ENCODE data around the gene VSTM2L. TPM values are rescaled to one million over a fixed set of nuclear protein-coding genes. Genes with fewer than 3 reads are reported as not detected.

Gene VSTM2L
- total and polyA plus RNA-seq, 2 experiments from 2014 or later = 4.1 to 9.2 TPM

GRCh38 chr20:37981568-37981967, 78.6 kb downstream of the VSTM2L start:
- TF ChIP-seq EZH2 (IDR thresholded peaks at IDR 0.05; ENCODE audit: insufficient read depth, poor library complexity, severe bottlenecking) (no peak), EZH2phosphoT487 (IDR thresholded peaks at IDR 0.05; ENCODE audit: insufficient read depth, low read depth) (no peak)
- no peak overlapping the region for H3K4me3 ChIP-seq
- H3K9ac ChIP-seq = no peak overlapping the region
- in situ Hi-C loops (cut with MboI) = loop anchor here (25.0 kb wide), 1 partner anchor 719 kb away; the partner anchor contains the start of gene GHRH
- DNase-seq = no peak
- WGBS, 2 experiments (ENCODE audit: low coverage in 1 of 2, low lambda C conversion rate in 2 of 2, missing lambda C conversion rate in 2 of 2) = 98 to 99% methylated on average over 8 of the region's 8 CpGs
- H3K27ac ChIP-seq = no peak overlapping the region
- no peaks in the 10 kb centered on the region for H3K36me3 ChIP-seq (ENCODE audit: low read depth)
- no peaks in the 10 kb centered on the region for H3F3A ChIP-seq (ENCODE audit: insufficient read depth)
- H3K4me1 ChIP-seq (ENCODE audit: insufficient read depth) = no peaks in the 10 kb centered on the region
- H2AFZ ChIP-seq = no peak overlapping the region
- no peaks in the 10 kb centered on the region for H3K27me3 ChIP-seq (replicated peaks; ENCODE audit: insufficient read depth)
- no peaks in the 10 kb centered on the region for H3K9me3 ChIP-seq (ENCODE audit: low read depth)
- no peaks in the 10 kb centered on the region for H4K20me1 ChIP-seq (ENCODE audit: insufficient read depth)
- H3K4me2 ChIP-seq (ENCODE audit: unreplicated experiment) = no peak overlapping the region
- no peaks in the 10 kb centered on the region for H3K79me2 ChIP-seq (ENCODE audit: insufficient read depth)
- H3K9me2 ChIP-seq (ENCODE audit: insufficient read depth) = no peaks in the 10 kb centered on the region

- Histone ChIP-seq H3K9me2 (ENCODE audit: insufficient read depth) (no peaks in the 10 kb centered on the region), H3K27me3 (replicated peaks; ENCODE audit: insufficient read depth) (no peaks in the 10 kb centered on the region), H3K4me1 (ENCODE audit: insufficient read depth) (no peaks in the 10 kb centered on the region), H3K4me2 (ENCODE audit: unreplicated experiment) (no peak overlapping the region), H4K20me1 (ENCODE audit: insufficient read depth) (no peaks in the 10 kb centered on the region), H3K9ac (no peak overlapping the region), H3K27ac (no peak overlapping the region), H3K4me3 (no peak overlapping the region), H3K9me3 (ENCODE audit: low read depth) (no peaks in the 10 kb centered on the region), H3K79me2 (ENCODE audit: insufficient read depth) (no peaks in the 10 kb centered on the region), H3K36me3 (ENCODE audit: low read depth) (no peaks in the 10 kb centered on the region), H3F3A (ENCODE audit: insufficient read depth) (no peaks in the 10 kb centered on the region), H2AFZ (no peak overlapping the region)
- TF ChIP-seq EZH2phosphoT487 (IDR thresholded peaks at IDR 0.05; ENCODE audit: insufficient read depth, low read depth) (no peak), EZH2 (IDR thresholded peaks at IDR 0.05; ENCODE audit: insufficient read depth, poor library complexity, severe bottlenecking) (no peak)
- in situ Hi-C loops (cut with MboI) = loop anchor here (25.0 kb wide), 1 partner anchor 721 kb away; the partner anchor contains the start of gene GHRH
- DNase-seq = no peak
- WGBS, 2 experiments (ENCODE audit: low coverage in 1 of 2, low lambda C conversion rate in 2 of 2, missing lambda C conversion rate in 2 of 2) = 99% methylated on average over 13 of the region's 13 CpGs
Observed at GRCh38 chr20:37983286-37983685, 80.4 kb downstream of the VSTM2L start.

GRCh38 chr20:37984018-37984785, 81.3 kb downstream of the VSTM2L start:
- no peak for DNase-seq
- Histone ChIP-seq H3F3A (ENCODE audit: insufficient read depth) (no peaks in the 10 kb centered on the region), H3K27me3 (replicated peaks; ENCODE audit: insufficient read depth) (no peaks in the 10 kb centered on the region), H4K20me1 (ENCODE audit: insufficient read depth) (no peaks in the 10 kb centered on the region), H3K79me2 (ENCODE audit: insufficient read depth) (no peaks in the 10 kb centered on the region), H3K4me1 (ENCODE audit: insufficient read depth) (no peaks in the 10 kb centered on the region), H3K4me2 (ENCODE audit: unreplicated experiment) (no peak overlapping the region), H3K9ac (no peak overlapping the region), H2AFZ (no peak overlapping the region), H3K27ac (no peak overlapping the region), H3K9me3 (ENCODE audit: low read depth) (no peaks in the 10 kb centered on the region), H3K4me3 (no peak overlapping the region), H3K9me2 (ENCODE audit: insufficient read depth) (no peaks in the 10 kb centered on the region), H3K36me3 (ENCODE audit: low read depth) (0 out of 2 replicates have a peak, but pooled peaks cover 6% of the 10 kb centered on the region)
- in situ Hi-C loops (cut with MboI) = loop anchor here (25.0 kb wide), 1 partner anchor 722 kb away; the partner anchor contains the start of gene GHRH
- WGBS, 2 experiments (ENCODE audit: low coverage in 1 of 2, low lambda C conversion rate in 2 of 2, missing lambda C conversion rate in 2 of 2) = 73 to 75% methylated on average over 14 of the region's 14 CpGs
- no peak for TF ChIP-seq EZH2 (IDR thresholded peaks at IDR 0.05; ENCODE audit: insufficient read depth, poor library complexity, severe bottlenecking)
- no peak for TF ChIP-seq EZH2phosphoT487 (IDR thresholded peaks at IDR 0.05; ENCODE audit: insufficient read depth, low read depth)

DNA sequence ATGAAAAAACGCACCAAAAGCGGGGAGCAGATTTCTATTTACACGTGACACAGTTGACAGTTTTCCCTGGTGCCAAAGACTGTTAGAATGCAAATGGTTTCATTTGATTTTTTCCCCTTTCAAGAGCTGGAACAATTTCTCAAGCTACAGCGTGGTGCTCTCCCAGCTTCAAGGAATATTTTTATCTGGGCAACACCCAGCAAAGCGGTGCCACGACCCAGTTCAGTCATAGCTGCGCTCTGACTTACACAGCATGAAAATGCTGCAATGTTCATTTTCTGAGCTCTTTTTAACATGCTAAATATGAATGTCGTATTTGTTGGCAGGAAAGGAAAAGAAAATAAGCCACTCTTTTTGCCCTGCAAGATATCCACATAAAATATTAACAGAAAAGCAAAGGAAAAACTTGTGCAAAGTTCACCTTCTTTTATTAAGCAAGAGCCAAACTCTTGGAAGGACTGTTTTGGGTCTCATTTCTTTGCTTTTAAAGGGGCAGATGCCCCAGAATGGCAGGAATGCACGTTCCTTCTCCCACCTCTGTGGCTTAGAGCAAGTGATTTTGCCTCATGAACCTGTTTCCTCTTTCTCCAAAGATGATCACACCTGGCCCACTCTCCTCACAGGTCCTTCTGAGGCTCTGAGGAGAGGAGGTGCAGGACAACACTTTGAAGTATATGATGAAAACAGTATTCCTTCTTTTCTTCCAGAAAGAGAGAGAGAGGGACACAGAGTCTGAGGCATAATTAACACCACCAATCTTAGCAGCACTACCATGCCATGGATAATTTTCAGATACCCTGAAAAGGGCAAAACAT, 83.3 kb downstream of the VSTM2L start:
- H3K9me3 ChIP-seq (ENCODE audit: low read depth) = no peaks in the 10 kb centered on the region
- no peaks in the 10 kb centered on the region for H4K20me1 ChIP-seq (ENCODE audit: insufficient read depth)
- no peaks in the 10 kb centered on the region for H3K27me3 ChIP-seq (replicated peaks; ENCODE audit: insufficient read depth)
- H3F3A ChIP-seq (ENCODE audit: insufficient read depth) = peaks cover 9% of the 10 kb centered on the region; the same call in 1 of the 2 replicates
- H3K27ac ChIP-seq = no peak overlapping the region
- H3K36me3 ChIP-seq (ENCODE audit: low read depth) = 0 out of 2 replicates have a peak, but pooled peaks cover 6% of the 10 kb centered on the region
- no peak overlapping the region for H3K4me2 ChIP-seq (ENCODE audit: unreplicated experiment)
- no peak overlapping the region for H2AFZ ChIP-seq
- in situ Hi-C loops (cut with MboI) = loop anchor here (25.0 kb wide), 1 partner anchor 724 kb away; the partner anchor contains the start of gene GHRH
- peaks cover 15% of the 10 kb centered on the region for H3K4me1 ChIP-seq (ENCODE audit: insufficient read depth)
- no peak for DNase-seq
- no peaks in the 10 kb centered on the region for H3K9me2 ChIP-seq (ENCODE audit: insufficient read depth)
- H3K79me2 ChIP-seq (ENCODE audit: insufficient read depth) = no peaks in the 10 kb centered on the region
- H3K4me3 ChIP-seq = no peak overlapping the region
- no peak overlapping the region for H3K9ac ChIP-seq
- WGBS, 2 experiments (ENCODE audit: low coverage in 1 of 2, low lambda C conversion rate in 2 of 2, missing lambda C conversion rate in 2 of 2) = 70 to 72% methylated on average over 9 of the region's 9 CpGs
- TF ChIP-seq EZH2 (IDR thresholded peaks at IDR 0.05; ENCODE audit: insufficient read depth, poor library complexity, severe bottlenecking) = no peak
- no peak for TF ChIP-seq EZH2phosphoT487 (IDR thresholded peaks at IDR 0.05; ENCODE audit: insufficient read depth, low read depth)

Measured in GM23248 (cell line).